MCF 10A (cell line): ENCODE results near the gene CNTNAP2. TPM values are rescaled to one million over a fixed set of nuclear protein-coding genes. Genes with fewer than 3 reads are reported as not detected.

Experiments
- BruUV-seq: library from RNA; stranded (reverse); fragments of 400-500 nt; replicated peaks from 2 replicates; lab custom pipeline; 2021; lab: Mats Ljungman, UMichigan
- CTCF ChIA-PET: fragments of 300-600 bp; sonication (Branson Sonifier 250); formaldehyde crosslinking; extraction: SDS; loops from one replicate; lab custom pipeline; 2021; ENCODE audit warnings: antibody characterized with exemption, inconsistent platforms; lab: Yijun Ruan, JAX
- POLR2A ChIA-PET: fragments of 300-600, 350-650 bp; sonication (Branson Sonifier 250); formaldehyde crosslinking; extraction: SDS; loops from one replicate; lab custom pipeline; 2020; ENCODE audit warnings: antibody characterized with exemption, inconsistent platforms; lab: Yijun Ruan, JAX
- DNase-seq: peaks from one replicate; pipeline ENCODE4 v3.0.0-alpha.2; 2018; ENCODE audit not compliant: unreplicated experiment
- H3K27ac Mint-ChIP-seq: one replicate; pipeline ENCODE4 v1.8.0; 2022; ENCODE audit warnings: mild to moderate bottlenecking, low read depth, mixed read lengths; ENCODE audit not compliant: unreplicated experiment
- H3K27me3 Mint-ChIP-seq: one replicate; pipeline ENCODE4 v1.8.0; 2022; ENCODE audit warnings: mixed read lengths; ENCODE audit not compliant: insufficient read depth, unreplicated experiment
- H3K36me3 Mint-ChIP-seq: one replicate; pipeline ENCODE4 v1.8.0; 2022; ENCODE audit warnings: mild to moderate bottlenecking, moderate library complexity, mixed read lengths; ENCODE audit not compliant: insufficient read depth, unreplicated experiment
- H3K4me1 Mint-ChIP-seq: one replicate; pipeline ENCODE4 v1.8.0; 2022; ENCODE audit warnings: mixed read lengths; ENCODE audit not compliant: insufficient read depth, unreplicated experiment
- H3K4me3 Mint-ChIP-seq: one replicate; pipeline ENCODE4 v1.8.0; 2022; ENCODE audit warnings: mild to moderate bottlenecking, moderate library complexity, mixed read lengths; ENCODE audit not compliant: unreplicated experiment
- H3K9me3 Mint-ChIP-seq: one replicate; pipeline ENCODE4 v1.8.0; 2022; ENCODE audit warnings: mixed read lengths; ENCODE audit not compliant: unreplicated experiment
- intact Hi-C: fragments of 100-400 bp; cut with micrococcal nuclease; formaldehyde crosslinking; loops from 2 replicates; pipeline ENCODE4 v1.14.1; 2022
- total RNA-seq: library from RNA; stranded (reverse); gene quantifications from 2 replicates; pipeline ENCODE4 v1.2.3, GENCODE V29; 2022
- TF ChIP-seq, protein P1 (sequence below): fragments of 200-600 bp; IDR thresholded peaks from one replicate; pipeline ENCODE4 v1.8.0; 2022; ENCODE audit warnings: antibody characterized with exemption, mild to moderate bottlenecking; ENCODE audit not compliant: unreplicated experiment

Gene CNTNAP2
- total RNA-seq, 1 experiment from 2014 or later: 1.1 TPM

DNA sequence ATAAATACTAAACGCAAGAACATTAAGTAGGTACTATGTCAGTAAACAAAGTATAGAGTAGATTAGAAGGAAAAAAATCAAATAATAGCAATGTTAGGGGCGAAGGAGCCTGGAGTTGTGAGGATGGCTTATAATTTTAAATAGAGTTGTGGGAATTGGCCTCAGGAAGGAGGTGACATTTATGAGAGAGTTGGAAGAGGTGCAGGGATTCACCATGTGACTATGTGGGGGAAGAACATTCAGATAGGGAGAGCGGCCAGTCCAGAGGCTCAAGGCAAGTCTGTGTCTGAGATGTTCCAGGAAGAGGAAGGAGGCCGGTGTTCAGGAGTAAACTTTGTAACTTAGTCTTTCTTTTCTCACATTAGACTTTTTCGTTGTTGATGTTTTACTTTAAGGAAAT lies 1695.3 kb downstream of the CNTNAP2 start:
- Mint-ChIP-seq H3K4me1 (no peaks in the 10 kb centered on the region), H3K36me3 (no peaks in the 10 kb centered on the region), H3K27me3 (peaks cover 18% of the 10 kb centered on the region), H3K9me3 (peaks cover under 1% of the 10 kb centered on the region), H3K27ac (no peak overlapping the region), H3K4me3 (no peak overlapping the region)
- intact Hi-C loops: no loop called here
- CTCF ChIA-PET: no interaction called here
- POLR2A ChIA-PET: no interaction called here
- TF ChIP-seq, protein P1, sequence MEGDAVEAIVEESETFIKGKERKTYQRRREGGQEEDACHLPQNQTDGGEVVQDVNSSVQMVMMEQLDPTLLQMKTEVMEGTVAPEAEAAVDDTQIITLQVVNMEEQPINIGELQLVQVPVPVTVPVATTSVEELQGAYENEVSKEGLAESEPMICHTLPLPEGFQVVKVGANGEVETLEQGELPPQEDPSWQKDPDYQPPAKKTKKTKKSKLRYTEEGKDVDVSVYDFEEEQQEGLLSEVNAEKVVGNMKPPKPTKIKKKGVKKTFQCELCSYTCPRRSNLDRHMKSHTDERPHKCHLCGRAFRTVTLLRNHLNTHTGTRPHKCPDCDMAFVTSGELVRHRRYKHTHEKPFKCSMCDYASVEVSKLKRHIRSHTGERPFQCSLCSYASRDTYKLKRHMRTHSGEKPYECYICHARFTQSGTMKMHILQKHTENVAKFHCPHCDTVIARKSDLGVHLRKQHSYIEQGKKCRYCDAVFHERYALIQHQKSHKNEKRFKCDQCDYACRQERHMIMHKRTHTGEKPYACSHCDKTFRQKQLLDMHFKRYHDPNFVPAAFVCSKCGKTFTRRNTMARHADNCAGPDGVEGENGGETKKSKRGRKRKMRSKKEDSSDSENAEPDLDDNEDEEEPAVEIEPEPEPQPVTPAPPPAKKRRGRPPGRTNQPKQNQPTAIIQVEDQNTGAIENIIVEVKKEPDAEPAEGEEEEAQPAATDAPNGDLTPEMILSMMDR: no peak
- no TSS peak for BruUV-seq
- DNase-seq: no peak

DNA sequence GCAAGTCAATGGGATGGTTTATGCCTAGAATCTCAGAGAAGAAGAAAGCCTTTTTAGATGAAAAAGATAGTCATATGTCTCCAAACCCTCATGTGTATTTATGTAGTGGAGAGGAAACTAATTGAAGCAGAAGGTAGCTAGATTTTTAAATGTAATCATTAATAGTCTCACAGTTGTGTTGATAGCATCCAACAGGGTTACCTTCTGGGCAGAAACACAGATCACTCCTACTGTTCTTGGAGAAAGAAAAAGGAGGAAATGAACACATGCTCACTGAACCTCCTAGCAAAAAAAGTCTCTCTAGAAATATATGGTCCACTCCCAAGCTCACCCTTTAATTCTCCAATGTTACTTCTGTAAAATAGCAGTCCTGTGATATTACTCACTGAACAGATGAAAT lies 1696.7 kb downstream of the CNTNAP2 start:
- DNase-seq: no peak
- Mint-ChIP-seq H3K4me1 (no peaks in the 10 kb centered on the region), H3K9me3 (no peaks in the 10 kb centered on the region), H3K36me3 (no peaks in the 10 kb centered on the region), H3K27me3 (peaks cover 18% of the 10 kb centered on the region), H3K27ac (no peak overlapping the region), H3K4me3 (no peak overlapping the region)
- no TSS peak for BruUV-seq
- intact Hi-C loops: no loop called here
- ChIA-PET CTCF (interaction anchor here (0.6 kb wide), 1 partner anchor 330 kb away, joined by 3 read pairs; no protein-coding TSS in a partner anchor), POLR2A (no interaction called here)
- TF ChIP-seq, protein P1: no peak

DNA sequence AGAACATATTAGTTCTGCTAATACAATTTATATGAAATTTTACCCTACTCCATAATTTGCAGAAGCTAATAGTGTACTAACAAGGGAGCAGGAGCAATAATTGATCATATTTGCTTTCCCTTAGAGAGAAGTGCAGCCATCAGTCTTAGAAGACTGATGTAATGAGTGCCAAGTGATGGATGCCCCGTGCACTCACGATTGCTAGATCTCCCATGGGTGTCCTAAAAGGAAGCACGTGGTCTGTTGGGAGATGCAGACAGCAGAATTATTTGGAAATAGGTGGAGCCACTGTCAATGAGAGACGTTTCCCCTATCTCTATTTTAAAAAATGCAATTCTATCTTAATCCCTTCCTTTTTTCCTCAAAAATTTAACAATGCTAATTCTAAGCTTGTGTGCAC lies 1701.7 kb downstream of the CNTNAP2 start:
- Mint-ChIP-seq H3K27me3 (peaks cover 43% of the 10 kb centered on the region), H3K4me3 (no peak overlapping the region), H3K4me1 (no peaks in the 10 kb centered on the region), H3K36me3 (no peaks in the 10 kb centered on the region), H3K27ac (no peak overlapping the region), H3K9me3 (no peaks in the 10 kb centered on the region)
- POLR2A ChIA-PET: no interaction called here
- BruUV-seq: no TSS peak
- CTCF ChIA-PET: interaction anchor here (0.8 kb wide), 1 partner anchor 1053 kb away, joined by 3 read pairs; no protein-coding TSS in a partner anchor
- no peak for DNase-seq
- TF ChIP-seq, protein P1: no peak
- intact Hi-C loops: no loop called here

DNA sequence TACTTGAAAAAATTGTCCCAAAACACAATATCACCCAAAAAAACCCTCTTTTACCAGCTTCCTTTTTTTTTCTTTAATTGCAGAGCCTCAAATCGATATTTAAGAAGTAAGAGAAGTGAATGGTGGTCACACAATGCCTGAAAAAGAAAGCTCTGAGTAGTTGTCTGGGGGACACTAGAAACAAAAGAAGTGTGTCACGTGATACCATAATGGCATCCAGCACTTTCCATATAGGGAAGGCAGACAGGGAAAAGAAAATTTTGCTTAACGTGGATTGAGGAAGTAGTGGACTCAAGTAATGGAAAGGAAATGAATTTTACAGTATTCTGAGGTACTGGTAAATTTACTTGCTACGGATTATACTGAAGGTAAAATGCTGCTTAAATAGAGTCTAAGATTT lies 1708.1 kb downstream of the CNTNAP2 start:
- intact Hi-C loops: no loop called here
- Mint-ChIP-seq H3K4me3 (no peak overlapping the region), H3K4me1 (no peaks in the 10 kb centered on the region), H3K27me3 (peaks cover 48% of the 10 kb centered on the region), H3K36me3 (no peaks in the 10 kb centered on the region), H3K27ac (no peak overlapping the region), H3K9me3 (no peaks in the 10 kb centered on the region)
- TF ChIP-seq, protein P1: no peak
- DNase-seq: no peak
- BruUV-seq: no TSS peak
- POLR2A ChIA-PET: no interaction called here
- CTCF ChIA-PET: no interaction called here
